Neural progenitor cell (in vitro differentiated cells): ENCODE measurements around the gene ARFGAP3.

Source experiments
- CTCF ChIP-seq: fragments of 200-600 bp; sonication (generic); IDR thresholded peaks from 2 replicates; pipeline ENCODE4 v1.5.1; 2017; ENCODE audit warnings: antibody characterized with exemption, mild to moderate bottlenecking
- EZH2 ChIP-seq: fragments of 200-600 bp; sonication (generic); IDR thresholded peaks from 2 replicates; pipeline ENCODE4 v1.6.1; 2017; ENCODE audit warnings: antibody characterized with exemption, mild to moderate bottlenecking, moderate library complexity

GRCh38 chr22:42880815-42881214 lies 23.7 kb upstream of the ARFGAP3 start:
- TF ChIP-seq CTCF (peak; percentile 30), EZH2 (no peak)
